Ishikawa (cell line): ENCODE data around the gene GRIA4.

ENCODE experiments used
- CEBPB ChIP-seq: IDR thresholded peaks from 2 replicates; pipeline ENCODE4 v1.6.1; 2012
- CREB1 ChIP-seq: IDR thresholded peaks from 2 replicates; pipeline ENCODE4 v1.6.1; 2012; ENCODE audit warnings: low read depth
- EP300 ChIP-seq: IDR thresholded peaks from 2 replicates; pipeline ENCODE4 v1.6.1; 2012; ENCODE audit warnings: borderline replicate concordance
- MAX ChIP-seq: IDR thresholded peaks from 2 replicates; pipeline ENCODE4 v1.6.1; 2012
- RAD21 ChIP-seq: IDR thresholded peaks from 2 replicates; pipeline ENCODE4 v1.6.1; 2012; ENCODE audit warnings: low read depth
- REST ChIP-seq: IDR thresholded peaks from 2 replicates; pipeline ENCODE4 v1.6.1; 2012; ENCODE audit warnings: low read depth, mild to moderate bottlenecking
- TAF1 ChIP-seq: IDR thresholded peaks from 2 replicates; pipeline ENCODE4 v1.6.1; 2012; ENCODE audit warnings: low read depth, mild to moderate bottlenecking
- TCF12 ChIP-seq: IDR thresholded peaks from 2 replicates; pipeline ENCODE4 v1.6.1; 2012; ENCODE audit warnings: low read depth
- USF1 ChIP-seq: IDR thresholded peaks from 2 replicates; pipeline ENCODE4 v1.6.1; 2012
- YY1 ChIP-seq: IDR thresholded peaks from 2 replicates; pipeline ENCODE4 v1.6.1; 2012; ENCODE audit warnings: low read depth
- ZBTB7A ChIP-seq: IDR thresholded peaks from 2 replicates; pipeline ENCODE4 v1.6.1; 2012; ENCODE audit warnings: low read depth

- no peak for TF ChIP-seq CREB1
- TF ChIP-seq CEBPB: no peak
- no peak for TF ChIP-seq TAF1
- TF ChIP-seq EP300: no peak
- no peak for TF ChIP-seq YY1
- TF ChIP-seq REST: no peak
- TF ChIP-seq TCF12: no peak
- TF ChIP-seq USF1: no peak
- no peak for TF ChIP-seq RAD21
- TF ChIP-seq ZBTB7A: no peak
- TF ChIP-seq MAX: no peak
These were observed 128.4 kb downstream of the GRIA4 start for GRCh38 chr11:105738251-105738650.
